Esophagus muscularis mucosa (tissue), 4 donors: ENCODE results near the gene CKAP5.

Experiments
- CTCF ChIP-seq, 3 experiments: fragments of 200-600 bp in 2 of 3; fragments of 450-650 bp in 1 of 3; sonication (generic) in 2 of 3; IDR thresholded peaks; one replicate each; pipeline ENCODE4 v1.5.1; 2017 to 2019; ENCODE audit warnings: antibody characterized with exemption in 3 of 3, mild to moderate bottlenecking in 2 of 3, moderate library complexity in 1 of 3
- EP300 ChIP-seq: sonication (generic); formaldehyde crosslinking; IDR thresholded peaks from one replicate; pipeline ENCODE4 v1.6.1; 2017; ENCODE audit warnings: antibody characterized with exemption
- POLR2A ChIP-seq: fragments of 450-650 bp; IDR thresholded peaks from one replicate; pipeline ENCODE4 v1.6.1; 2017; ENCODE audit warnings: antibody characterized with exemption, moderate library complexity, mild to moderate bottlenecking, low read depth
- POLR2AphosphoS5 ChIP-seq, 2 donors: sonication (generic); formaldehyde crosslinking; IDR thresholded peaks; one replicate each; pipeline ENCODE4 v1.6.1; 2017; ENCODE audit warnings: antibody characterized with exemption in 2 of 2

- TF ChIP-seq CTCF (IDR thresholded peaks at IDR 0.05) (no peak), POLR2AphosphoS5 (IDR thresholded peaks at IDR 0.05) (no peak), EP300 (no peak), POLR2A (no peak)
Measured at GRCh38 chr11:46778416-46778815, 67.7 kb downstream of the CKAP5 start.
